ENCODE data around the gene SCG2. TPM values are rescaled to one million over a fixed set of nuclear protein-coding genes. Genes with fewer than 3 reads are reported as not detected.
A peak's percentile ranks its signal among the peaks of the same experiment; 100 is the strongest.

SCG2 gene
- total and polyA plus RNA-seq, 2 of the 4 experiments (the other 2 are of a cell fraction), result 0.36 to 0.46 TPM

- peak overlapping the region; percentile 47 for H3K4me2 ChIP-seq (ENCODE audit: low read depth, low read length)
- TF ChIP-seq MXI1 (IDR thresholded peaks at IDR 0.05; ENCODE audit: borderline replicate concordance, low read depth, low read length) (no peak), CEBPB (IDR thresholded peaks at IDR 0.05; ENCODE audit: low read depth, low read length) (peak; percentile 67; the same call in 1 of the 2 replicates)
- H3K9me1 ChIP-seq (ENCODE audit: insufficient read depth, low read length), result no peaks in the 10 kb centered on the region; the same call in 1 of the 2 replicates
- CTCF ChIA-PET, result interaction anchor here (0.8 to 1.2 kb wide), 2 partner anchors 142 to 144 kb away, joined by 3 read pairs; no protein-coding TSS in a partner anchor
- H3K9ac ChIP-seq (ENCODE audit: low read depth, low read length), result no peak overlapping the region
- no peak overlapping the region for H4K91ac ChIP-seq (ENCODE audit: insufficient read depth, low read depth, low read length)
- no peak overlapping the region for H2AK5ac ChIP-seq (ENCODE audit: low read depth, low read length)
- H3K4me1 ChIP-seq (ENCODE audit: control insufficient read depth, insufficient read depth, low read length), result peaks cover 8% of the 10 kb centered on the region
- no peak overlapping the region for H3K14ac ChIP-seq (replicated peaks; ENCODE audit: low read depth, low read length)
- H2AFZ ChIP-seq (replicated peaks; ENCODE audit: low read length, poor library complexity), result no peak overlapping the region
- H4K8ac ChIP-seq (ENCODE audit: low read depth in 2 of 2, low read length in 2 of 2), result no peak overlapping the region
- no peak overlapping the region for H2AK9ac ChIP-seq (replicated peaks; ENCODE audit: low read depth, low read length, poor library complexity)
- H2BK15ac ChIP-seq (ENCODE audit: low read depth, low read length), result no peak overlapping the region
- H3K36me3 ChIP-seq (ENCODE audit: control insufficient read depth, insufficient read depth, low read length), result no peaks in the 10 kb centered on the region
- peak; percentile 74 for DNase-seq
- no peak overlapping the region for H3K4me3 ChIP-seq (ENCODE audit: insufficient read depth, low read depth, low read length)
- no peak overlapping the region for H3K27ac ChIP-seq (ENCODE audit: insufficient read depth, low read length)
- in situ Hi-C loops (cut with MboI; ENCODE audit: low sequenced_read_pairs) (loop anchor here (10.0 kb wide), 2 partner anchors 128 to 628 kb away; no protein-coding TSS in a partner anchor), intact Hi-C loops (cut with micrococcal nuclease) (loop anchor here (2.0 to 10.0 kb wide), 4 partner anchors 144 to 621 kb away; no protein-coding TSS in a partner anchor), dilution Hi-C loops (cut with HindIII; ENCODE audit: low sequenced_read_pairs, unreplicated experiment) (no loop called here)
- no peak overlapping the region for H2BK120ac ChIP-seq (ENCODE audit: low read depth, low read length)
- no peak for ATAC-seq (ENCODE audit: low read depth)
- no CpG with 5 or more reads among the region's 2 CpGs for WGBS, 2 experiments (ENCODE audit: extremely low coverage in 2 of 2, insufficient read length in 1 of 2)
- H3K4ac ChIP-seq (ENCODE audit: low read depth, low read length), result no peak overlapping the region
- H3K27me3 ChIP-seq (ENCODE audit: control insufficient read depth, insufficient read depth, low read length), result no peaks in the 10 kb centered on the region
- H2BK20ac ChIP-seq (ENCODE audit: low read depth, low read length), result no peak overlapping the region
- POLR2A ChIA-PET (ENCODE audit: unreplicated experiment), result no interaction called here
- H3K56ac ChIP-seq (ENCODE audit: extremely low read depth, insufficient read depth, low read length), result no peak overlapping the region
- no peak overlapping the region for H4K5ac ChIP-seq (ENCODE audit: low read depth, low read length)
- BruUV-seq (replicated peaks), result no TSS peak
- H3K23ac ChIP-seq (ENCODE audit: low read depth, low read length), result no peak overlapping the region
- no peaks in the 10 kb centered on the region for H3K9me3 ChIP-seq (ENCODE audit: control insufficient read depth, insufficient read depth, low read length)
- H3K79me1 ChIP-seq (ENCODE audit: low read depth in 1 of 2, low read length in 2 of 2), result no peaks in the 10 kb centered on the region
- no peak overlapping the region for H3K18ac ChIP-seq (ENCODE audit: low read depth, low read length)
- no peaks in the 10 kb centered on the region for H4K20me1 ChIP-seq (ENCODE audit: insufficient read depth, low read length)
- no peak overlapping the region for H2BK5ac ChIP-seq (ENCODE audit: low read depth, low read length, poor library complexity, severe bottlenecking)
These were observed 811 bp upstream of the SCG2 start for GRCh38 chr2:223602972-223603371.

Data from IMR-90 (cell line).